HCT116 (cell line): ENCODE data around the gene CD300LD.

Source experiments
- CTCF ChIP-seq, 3 experiments: fragments of 200-600 bp in 1 of 3; sonication (generic) in 1 of 3; IDR thresholded peaks in 2 of 3; conservative IDR thresholded peaks in 1 of 3; 2 replicates each; pipeline ENCODE4 v1.5.1; 2012 to 2017; ENCODE audit warnings: low read depth in 2 of 3, low read length in 2 of 3, antibody characterized with exemption in 1 of 3, borderline replicate concordance in 1 of 3, control low read depth in 1 of 3, mild to moderate bottlenecking in 1 of 3, mixed read lengths in 1 of 3, mixed run types in 1 of 3, moderate library complexity in 1 of 3; ENCODE audit not compliant: insufficient read depth in 1 of 3
- EZH2 ChIP-seq: fragments of 200-600 bp; sonication (generic); IDR thresholded peaks from 2 replicates; pipeline ENCODE4 v1.6.1; 2017; ENCODE audit warnings: antibody characterized with exemption, mixed run types
- POLR2A ChIP-seq: IDR thresholded peaks from 2 replicates; pipeline ENCODE4 v1.7.0; 2011; ENCODE audit warnings: borderline replicate concordance; ENCODE audit not compliant: insufficient read depth, insufficient read length; ENCODE audit errors: extremely low read depth
- ZBTB33 ChIP-seq: IDR thresholded peaks from 2 replicates; pipeline ENCODE4 v1.6.1; 2011; ENCODE audit warnings: mild to moderate bottlenecking, low read length, moderate library complexity; ENCODE audit not compliant: insufficient replicate concordance; ENCODE audit errors: extremely low read depth
- ZNF274 ChIP-seq: fragments of 200-500 bp; sonication (Bioruptor generic); IDR thresholded peaks from 2 replicates; pipeline ENCODE4 v1.6.1; 2014; ENCODE audit warnings: mild to moderate bottlenecking, low read depth, low read length, inconsistent platforms

- no peak for TF ChIP-seq ZNF274
- no peak for TF ChIP-seq EZH2
- no peak for TF ChIP-seq CTCF (IDR thresholded peaks at IDR 0.05 in 2 of 3, conservative IDR thresholded peaks at IDR 0.05 in 1 of 3; ENCODE audit: borderline replicate concordance in 1 of 3, insufficient read depth in 1 of 3, low read depth in 2 of 3, low read length in 2 of 3)
- no peak for TF ChIP-seq POLR2A
- no peak for TF ChIP-seq ZBTB33
Measured at GRCh38 chr17:74574489-74575142, 17.5 kb downstream of the CD300LD start.
